HUES6 (cell line): ENCODE results near the gene MRPL34.
A peak's percentile ranks its signal among the peaks of the same experiment; 100 is the strongest.
"Not testable (repeated sequence)": the region's sequence is repeated elsewhere in the genome, so short reads cannot be mapped to it uniquely, and the experiment has no call there.

Experiments
- H3K27ac ChIP-seq: 2 replicates; pipeline ENCODE4 v1.7.0; 2013; ENCODE audit warnings: low read depth, mild to moderate bottlenecking, low read length, inconsistent platforms
- H3K27me3 ChIP-seq: 2 replicates; pipeline ENCODE4 v1.6.1; 2013; ENCODE audit warnings: low read length; ENCODE audit not compliant: control insufficient read depth, insufficient read depth
- H3K36me3 ChIP-seq: 2 replicates; pipeline ENCODE4 v1.6.1; 2013; ENCODE audit warnings: low read length; ENCODE audit not compliant: control insufficient read depth, insufficient read depth
- H3K4me1 ChIP-seq: 2 replicates; pipeline ENCODE4 v1.6.1; 2013; ENCODE audit warnings: low read length; ENCODE audit not compliant: control insufficient read depth, insufficient read depth
- H3K4me3 ChIP-seq: 2 replicates; pipeline ENCODE4 v1.5.1; 2013; ENCODE audit warnings: low read depth, low read length
- H3K9ac ChIP-seq: one replicate; pipeline ENCODE4 v1.6.1; 2013; ENCODE audit warnings: mild to moderate bottlenecking, low read length
- H3K9me3 ChIP-seq: 2 replicates; pipeline ENCODE4 v1.6.1; 2013; ENCODE audit warnings: low read depth, low read length; ENCODE audit not compliant: control insufficient read depth, insufficient read depth

The MRPL34 gene

DNA sequence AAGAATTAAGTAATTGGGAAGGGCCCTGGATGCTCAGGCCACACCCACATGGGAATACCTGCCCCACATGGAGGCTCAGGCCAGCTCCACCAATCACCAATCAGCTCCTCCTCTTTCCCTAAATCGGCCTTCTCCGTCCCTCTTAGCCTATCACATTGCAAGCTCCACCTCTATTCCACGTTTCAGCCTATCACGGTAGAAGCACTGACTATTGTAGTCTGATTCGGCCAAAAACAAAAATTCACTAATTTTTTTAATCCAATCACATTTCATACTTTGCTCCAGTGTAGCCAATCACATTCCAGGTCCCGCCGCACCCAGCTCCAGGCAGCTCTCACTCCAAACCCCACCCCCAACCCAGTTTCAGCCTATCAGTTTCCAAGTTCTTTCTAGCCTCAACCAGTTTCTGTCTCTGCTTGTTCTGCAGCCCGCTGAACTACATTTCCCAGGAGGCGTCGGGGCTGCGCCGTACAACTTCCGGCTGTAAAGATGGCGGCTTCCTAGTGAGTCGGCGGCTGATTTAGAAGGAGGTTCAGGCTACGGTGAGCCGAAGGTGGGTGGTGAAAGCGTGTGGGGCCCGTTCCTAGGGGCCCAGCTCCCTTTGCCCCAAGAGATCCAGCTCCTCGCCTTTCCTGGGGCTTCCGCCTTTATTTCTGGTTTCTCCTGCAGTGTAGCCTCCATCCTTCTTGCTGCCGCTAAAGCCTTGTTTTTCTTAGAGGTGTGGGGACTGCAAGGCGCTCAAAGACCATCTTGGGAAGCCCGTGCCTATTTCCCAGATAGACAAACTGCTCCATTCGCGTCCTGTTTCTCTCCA, 38.5 kb upstream of the MRPL34 start, which contains the start of gene BABAM1:
Gene BABAM1, plus strand, starts transcription at position 469 of the 814 bp plus-strand sequence. CDS start 1,364 bp downstream, outside the sequence.
- Histone ChIP-seq H3K9me3 (no peaks in the 10 kb centered on the region), H3K4me3 (peak within 1 kb of the TSS; percentile 91), H3K27ac (peak within 1 kb of the TSS; percentile 61), H3K36me3 (peaks cover 27% of the 10 kb centered on the region), H3K9ac (peak within 1 kb of the TSS; percentile 95), H3K27me3 (no peaks in the 10 kb centered on the region), H3K4me1 (peaks cover 10% of the 10 kb centered on the region)

GRCh38 chr19:17268754-17269153, 36.9 kb upstream of the MRPL34 start:
- H3K9ac ChIP-seq: no peak overlapping the region
- H3K4me1 ChIP-seq: peaks cover 10% of the 10 kb centered on the region
- H3K4me3 ChIP-seq: no peak overlapping the region
- no peaks in the 10 kb centered on the region for H3K9me3 ChIP-seq
- peaks cover 33% of the 10 kb centered on the region for H3K36me3 ChIP-seq
- no peak overlapping the region for H3K27ac ChIP-seq
- H3K27me3 ChIP-seq: no peaks in the 10 kb centered on the region

- H3K9me3 ChIP-seq, H3K9ac ChIP-seq, H3K27me3 ChIP-seq, H3K4me3 ChIP-seq, H3K27ac ChIP-seq, H3K4me1 ChIP-seq: not testable (repeated sequence)
- H3K36me3 ChIP-seq: peaks cover 76% of the 10 kb centered on the region
Observed at GRCh38 chr19:17274892-17275291, 30.8 kb upstream of the MRPL34 start.

GRCh38 chr19:17275441-17276175, 30.1 kb upstream of the MRPL34 start:
- no peak overlapping the region for H3K9ac ChIP-seq
- H3K4me1 ChIP-seq: no peaks in the 10 kb centered on the region
- no peak overlapping the region for H3K27ac ChIP-seq
- H3K36me3 ChIP-seq: peaks cover 71% of the 10 kb centered on the region
- no peaks in the 10 kb centered on the region for H3K9me3 ChIP-seq
- no peaks in the 10 kb centered on the region for H3K27me3 ChIP-seq
- no peak overlapping the region for H3K4me3 ChIP-seq

DNA sequence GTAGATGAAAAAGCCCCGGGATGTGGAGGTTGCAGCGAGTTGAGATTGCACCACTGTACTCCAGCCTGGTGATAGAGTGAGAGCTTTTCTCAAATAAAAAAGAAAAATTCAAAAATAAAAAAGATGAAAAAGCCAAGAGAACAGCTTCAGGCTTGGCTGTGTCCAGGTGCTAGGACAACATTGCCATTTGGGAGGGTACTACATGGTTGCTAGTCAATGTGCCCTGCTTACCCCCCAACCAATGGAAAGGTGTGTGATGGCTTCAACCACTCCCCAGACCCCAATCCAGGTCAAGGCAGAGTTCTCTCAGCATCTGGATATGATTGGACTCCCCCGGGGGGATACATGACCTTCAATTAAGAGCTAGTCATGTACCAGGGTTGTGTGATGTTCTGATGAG, 26.2 kb upstream of the MRPL34 start:
- Histone ChIP-seq H3K4me1 (peaks cover 6% of the 10 kb centered on the region; the same call in 1 of the 2 replicates), H3K27me3 (peaks cover 12% of the 10 kb centered on the region; the same call in 1 of the 2 replicates), H3K27ac (no peak overlapping the region), H3K9me3 (no peaks in the 10 kb centered on the region), H3K4me3 (no peak overlapping the region), H3K9ac (no peak overlapping the region), H3K36me3 (peaks cover 51% of the 10 kb centered on the region)

GRCh38 chr19:17281391-17282304, 24.0 kb upstream of the MRPL34 start, which contains the start of gene ANKLE1:
Gene ANKLE1 (plus strand): TSS chr19:17281901. CDS start chr19:17281921, 20 bp downstream.
- Histone ChIP-seq H3K27ac (no peak within 1 kb of the TSS), H3K9ac (peak within 1 kb of the TSS; percentile 14)

DNA sequence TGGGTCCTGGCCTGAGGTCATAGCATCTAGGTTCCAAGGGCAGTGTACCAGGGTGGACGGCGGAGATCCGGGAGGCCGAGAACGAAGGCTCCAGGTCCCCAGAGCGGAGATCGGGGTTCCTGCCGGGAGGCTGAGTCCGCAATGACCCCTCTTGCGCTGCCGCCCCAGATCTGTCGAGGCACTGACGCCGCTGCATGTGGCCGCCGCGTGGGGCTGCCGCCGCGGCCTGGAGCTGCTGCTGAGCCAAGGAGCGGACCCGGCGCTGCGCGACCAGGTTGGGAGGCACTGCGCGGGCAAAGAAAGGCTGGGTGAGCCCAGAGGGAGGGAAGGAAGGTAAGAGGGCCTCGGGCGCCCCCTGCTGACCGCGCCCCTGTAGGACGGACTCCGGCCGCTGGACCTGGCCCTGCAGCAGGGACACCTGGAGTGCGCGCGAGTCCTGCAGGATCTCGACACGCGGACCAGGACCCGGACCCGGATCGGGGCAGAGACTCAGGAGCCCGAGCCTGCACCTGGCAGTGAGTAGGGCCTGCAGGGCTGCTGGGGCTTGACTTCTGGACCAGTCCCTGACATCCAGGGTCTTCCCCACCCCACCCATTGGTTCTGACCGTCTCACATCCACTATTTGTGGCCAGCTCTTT, 23.1 kb upstream of the MRPL34 start:
- H3K4me3 ChIP-seq: peak overlapping the region; percentile 44
- H3K4me1 ChIP-seq: peaks cover 6% of the 10 kb centered on the region; the same call in 1 of the 2 replicates
- peaks cover 12% of the 10 kb centered on the region; the same call in 1 of the 2 replicates for H3K27me3 ChIP-seq
- peak overlapping the region; percentile 14 for H3K9ac ChIP-seq
- H3K9me3 ChIP-seq: peaks cover 5% of the 10 kb centered on the region; the same call in 1 of the 2 replicates
- H3K36me3 ChIP-seq: peaks cover 28% of the 10 kb centered on the region
- H3K27ac ChIP-seq: no peak overlapping the region

More at GRCh38 chr19:17281391-17282304, 24.0 kb upstream of the MRPL34 start, which contains the start of gene ANKLE1:
- Histone ChIP-seq H3K9me3 (peaks cover 5% of the 10 kb centered on the region; the same call in 1 of the 2 replicates), H3K27me3 (peaks cover 12% of the 10 kb centered on the region; the same call in 1 of the 2 replicates), H3K36me3 (peaks cover 36% of the 10 kb centered on the region), H3K4me3 (peak within 1 kb of the TSS; percentile 44), H3K4me1 (peaks cover 6% of the 10 kb centered on the region; the same call in 1 of the 2 replicates)

DNA sequence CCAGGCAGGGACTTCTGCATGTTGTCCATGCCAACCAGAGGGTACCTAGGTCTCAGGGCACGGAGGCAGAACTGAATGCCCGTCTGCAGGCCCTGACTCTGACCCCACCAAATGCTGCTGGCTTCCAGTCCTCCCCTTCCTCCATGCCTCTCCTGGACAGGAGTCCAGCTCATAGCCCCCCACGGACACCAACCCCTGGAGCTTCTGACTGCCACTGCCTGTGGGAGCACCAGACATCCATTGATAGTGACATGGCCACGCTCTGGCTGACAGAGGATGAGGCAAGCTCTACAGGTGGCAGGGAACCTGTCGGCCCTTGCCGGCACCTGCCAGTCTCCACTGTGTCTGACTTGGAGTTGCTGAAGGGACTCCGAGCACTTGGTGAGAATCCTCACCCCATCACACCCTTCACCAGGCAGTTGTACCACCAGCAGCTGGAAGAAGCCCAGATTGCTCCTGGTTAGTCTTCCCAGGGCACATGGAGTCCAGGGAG, 22.1 kb upstream of the MRPL34 start:
- H3K4me3 ChIP-seq: no peak overlapping the region
- H3K4me1 ChIP-seq: peaks cover 6% of the 10 kb centered on the region; the same call in 1 of the 2 replicates
- no peak overlapping the region for H3K27ac ChIP-seq
- H3K27me3 ChIP-seq: peaks cover 12% of the 10 kb centered on the region; the same call in 1 of the 2 replicates
- H3K9ac ChIP-seq: no peak overlapping the region
- peaks cover 5% of the 10 kb centered on the region; the same call in 1 of the 2 replicates for H3K9me3 ChIP-seq
- H3K36me3 ChIP-seq: peaks cover 25% of the 10 kb centered on the region

- Histone ChIP-seq H3K4me1 (peaks cover 6% of the 10 kb centered on the region; the same call in 1 of the 2 replicates), H3K27me3 (peaks cover 12% of the 10 kb centered on the region; the same call in 1 of the 2 replicates), H3K4me3 (no peak overlapping the region), H3K9me3 (peaks cover 5% of the 10 kb centered on the region; the same call in 1 of the 2 replicates), H3K9ac (no peak overlapping the region), H3K36me3 (peaks cover 12% of the 10 kb centered on the region), H3K27ac (no peak overlapping the region)
Observed at GRCh38 chr19:17285415-17286135, 20.1 kb upstream of the MRPL34 start.
